Loucy (cell line): Measurements from ENCODE around the gene POP4.
A peak's percentile ranks its signal among the peaks of the same experiment; 100 is the strongest.
"Not testable (repeated sequence)": the region's sequence is repeated elsewhere in the genome, so short reads cannot be mapped to it uniquely, and the experiment has no call there.

ENCODE experiments used
- H2AFZ ChIP-seq: fragments of 200-600 bp; sonication (generic); 2 replicates; pipeline ENCODE4 v1.6.0; 2016; ENCODE audit warnings: antibody characterized with exemption, mild to moderate bottlenecking, low read length, moderate library complexity
- H3F3A ChIP-seq: fragments of 200-600 bp; 2 replicates; pipeline ENCODE4 v1.6.0; 2016; ENCODE audit warnings: antibody characterized with exemption, low read depth, mild to moderate bottlenecking
- H3K27me3 ChIP-seq: fragments of 200-600 bp; sonication (generic); 2 replicates; pipeline ENCODE4 v1.6.1; 2014; ENCODE audit warnings: low read length, mild to moderate bottlenecking; ENCODE audit not compliant: insufficient read depth, poor library complexity, severe bottlenecking
- H3K36me3 ChIP-seq: fragments of 200-600 bp; sonication (generic); 2 replicates; pipeline ENCODE4 v1.6.1; 2016; ENCODE audit warnings: low read length; ENCODE audit not compliant: insufficient read depth
- H3K4me1 ChIP-seq: fragments of 200-600 bp; sonication (generic); 2 replicates; pipeline ENCODE4 v1.5.1; 2014; ENCODE audit warnings: low read length, mild to moderate bottlenecking; ENCODE audit not compliant: insufficient read depth, poor library complexity, severe bottlenecking
- H3K4me2 ChIP-seq: fragments of 200-600 bp; sonication (generic); 2 replicates; pipeline ENCODE4 v1.6.0; 2014; ENCODE audit warnings: antibody characterized with exemption, low read length, low read depth, mild to moderate bottlenecking; ENCODE audit not compliant: poor library complexity, severe bottlenecking
- H3K4me3 ChIP-seq: fragments of 200-600 bp; sonication (generic); 2 replicates; pipeline ENCODE4 v1.5.1; 2014; ENCODE audit warnings: low read length, mild to moderate bottlenecking, mixed read lengths; ENCODE audit not compliant: poor library complexity, severe bottlenecking
- H3K79me2 ChIP-seq: fragments of 200-600 bp; sonication (generic); 2 replicates; pipeline ENCODE4 v1.6.1; 2014; ENCODE audit warnings: low read length; ENCODE audit not compliant: insufficient read depth
- H3K9ac ChIP-seq: fragments of 200-600 bp; sonication (generic); 2 replicates; pipeline ENCODE4 v1.6.0; 2014; ENCODE audit warnings: mild to moderate bottlenecking, low read depth, low read length, moderate library complexity; ENCODE audit not compliant: poor library complexity, severe bottlenecking
- H3K9me2 ChIP-seq: fragments of 200-600 bp; sonication (generic); replicated peaks from 2 replicates; pipeline ENCODE4 v1.6.1; 2016; ENCODE audit warnings: low read depth, low read length, mixed read lengths
- H3K9me3 ChIP-seq: fragments of 200-600 bp; sonication (generic); 2 replicates; pipeline ENCODE4 v1.6.1; 2014; ENCODE audit warnings: mild to moderate bottlenecking, antibody characterized with exemption, low read length, low read depth; ENCODE audit not compliant: insufficient read depth
- H4K20me1 ChIP-seq: fragments of 200-600 bp; sonication (generic); 2 replicates; pipeline ENCODE4 v1.6.0; 2014; ENCODE audit warnings: antibody characterized with exemption, low read length, mild to moderate bottlenecking; ENCODE audit not compliant: insufficient read depth, poor library complexity, severe bottlenecking
- EZH2phosphoT487 ChIP-seq: fragments of 200-600 bp; IDR thresholded peaks from 2 replicates; pipeline ENCODE4 v1.6.1; 2018; ENCODE audit warnings: antibody characterized with exemption, mild to moderate bottlenecking, moderate library complexity, borderline replicate concordance
- TF ChIP-seq, protein P1 (sequence below): fragments of 200-600 bp; sonication (generic); conservative IDR thresholded peaks from 2 replicates; pipeline ENCODE4 v1.5.1; 2014; ENCODE audit warnings: mild to moderate bottlenecking, antibody characterized with exemption, low read length

POP4 gene, protein sequence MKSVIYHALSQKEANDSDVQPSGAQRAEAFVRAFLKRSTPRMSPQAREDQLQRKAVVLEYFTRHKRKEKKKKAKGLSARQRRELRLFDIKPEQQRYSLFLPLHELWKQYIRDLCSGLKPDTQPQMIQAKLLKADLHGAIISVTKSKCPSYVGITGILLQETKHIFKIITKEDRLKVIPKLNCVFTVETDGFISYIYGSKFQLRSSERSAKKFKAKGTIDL

DNA sequence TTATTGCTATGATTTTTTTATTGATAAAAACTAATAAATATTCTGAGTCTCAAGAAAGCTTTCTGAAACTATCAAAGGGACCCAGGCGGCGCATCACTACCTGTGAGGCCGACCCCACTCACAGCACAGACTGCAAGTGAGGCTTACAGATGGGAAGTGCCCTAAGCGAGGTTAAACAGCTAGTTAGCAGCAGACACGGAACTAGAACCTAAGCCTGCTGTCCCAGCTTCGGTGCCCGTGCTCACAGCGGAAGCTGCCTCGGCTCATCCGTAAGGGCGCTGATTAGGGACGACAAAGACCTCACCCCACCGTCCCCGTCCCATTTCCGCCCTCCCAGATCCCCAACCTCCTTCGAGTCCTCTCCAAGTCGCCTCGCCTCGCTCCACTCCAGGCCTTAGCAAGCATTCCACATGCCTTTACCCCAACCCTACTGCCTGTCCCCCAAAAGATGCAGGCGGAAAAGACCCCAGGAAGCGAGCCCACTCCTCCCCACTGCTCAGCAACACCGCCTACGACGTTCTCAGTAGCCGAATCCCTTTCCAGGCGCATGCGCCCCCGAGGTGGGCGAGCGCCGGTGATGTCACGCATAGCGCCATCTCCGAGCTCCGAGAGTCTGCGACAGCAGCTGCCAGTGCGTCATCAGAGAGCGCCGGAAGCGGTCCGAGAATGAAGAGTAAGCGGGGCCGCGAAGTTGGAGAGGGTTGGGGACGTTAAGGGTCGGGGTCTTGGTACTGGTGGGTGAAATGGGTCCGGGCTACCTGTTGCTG, at the start of gene POP4:
TSS of gene POP4 (plus strand) at position 631 of the 767 bp plus-strand sequence. CDS start at position 667, 36 bp downstream.
- Histone ChIP-seq H3K9ac (peak within 1 kb of the TSS; percentile 88), H3K4me1 (peaks cover 9% of the 10 kb centered on the region), H3K27me3 (no peaks in the 10 kb centered on the region), H3K4me3 (peak within 1 kb of the TSS; percentile 89), H3K79me2 (peaks cover 27% of the 10 kb centered on the region), H3F3A (no peaks in the 10 kb centered on the region), H2AFZ (peak within 1 kb of the TSS; percentile 88), H3K9me3 (no peaks in the 10 kb centered on the region), H3K9me2 (no peaks in the 10 kb centered on the region), H3K4me2 (peak within 1 kb of the TSS; percentile 95), H3K36me3 (no peaks in the 10 kb centered on the region), H4K20me1 (no peaks in the 10 kb centered on the region)
- no peak for TF ChIP-seq EZH2phosphoT487
- TF ChIP-seq, protein P1, sequence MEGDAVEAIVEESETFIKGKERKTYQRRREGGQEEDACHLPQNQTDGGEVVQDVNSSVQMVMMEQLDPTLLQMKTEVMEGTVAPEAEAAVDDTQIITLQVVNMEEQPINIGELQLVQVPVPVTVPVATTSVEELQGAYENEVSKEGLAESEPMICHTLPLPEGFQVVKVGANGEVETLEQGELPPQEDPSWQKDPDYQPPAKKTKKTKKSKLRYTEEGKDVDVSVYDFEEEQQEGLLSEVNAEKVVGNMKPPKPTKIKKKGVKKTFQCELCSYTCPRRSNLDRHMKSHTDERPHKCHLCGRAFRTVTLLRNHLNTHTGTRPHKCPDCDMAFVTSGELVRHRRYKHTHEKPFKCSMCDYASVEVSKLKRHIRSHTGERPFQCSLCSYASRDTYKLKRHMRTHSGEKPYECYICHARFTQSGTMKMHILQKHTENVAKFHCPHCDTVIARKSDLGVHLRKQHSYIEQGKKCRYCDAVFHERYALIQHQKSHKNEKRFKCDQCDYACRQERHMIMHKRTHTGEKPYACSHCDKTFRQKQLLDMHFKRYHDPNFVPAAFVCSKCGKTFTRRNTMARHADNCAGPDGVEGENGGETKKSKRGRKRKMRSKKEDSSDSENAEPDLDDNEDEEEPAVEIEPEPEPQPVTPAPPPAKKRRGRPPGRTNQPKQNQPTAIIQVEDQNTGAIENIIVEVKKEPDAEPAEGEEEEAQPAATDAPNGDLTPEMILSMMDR = no peak

DNA sequence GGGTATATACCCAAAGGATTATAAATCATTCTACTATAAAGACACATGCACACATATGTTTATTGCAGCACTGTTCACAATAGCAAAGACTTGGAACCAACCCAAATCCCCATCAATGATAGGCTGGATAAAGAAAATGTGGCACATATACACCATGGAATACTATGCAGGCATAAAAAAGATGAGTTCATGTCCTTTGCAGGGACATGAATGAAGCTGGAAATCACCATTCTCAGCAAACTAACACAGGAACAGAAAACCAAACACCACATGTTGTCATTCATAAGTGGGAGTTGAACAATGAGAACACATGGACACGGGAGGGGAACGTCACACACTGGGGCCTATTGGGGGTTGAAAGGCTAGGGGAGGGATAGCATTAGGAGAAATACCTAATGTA, 47.0 kb upstream of the POP4 start:
- not testable (repeated sequence) for H3K4me3 ChIP-seq, H3F3A ChIP-seq, H3K36me3 ChIP-seq, H3K4me1 ChIP-seq, H3K9me3 ChIP-seq, H4K20me1 ChIP-seq, H3K9ac ChIP-seq, H2AFZ ChIP-seq, H3K9me2 ChIP-seq, H3K4me2 ChIP-seq, H3K27me3 ChIP-seq, H3K79me2 ChIP-seq

DNA sequence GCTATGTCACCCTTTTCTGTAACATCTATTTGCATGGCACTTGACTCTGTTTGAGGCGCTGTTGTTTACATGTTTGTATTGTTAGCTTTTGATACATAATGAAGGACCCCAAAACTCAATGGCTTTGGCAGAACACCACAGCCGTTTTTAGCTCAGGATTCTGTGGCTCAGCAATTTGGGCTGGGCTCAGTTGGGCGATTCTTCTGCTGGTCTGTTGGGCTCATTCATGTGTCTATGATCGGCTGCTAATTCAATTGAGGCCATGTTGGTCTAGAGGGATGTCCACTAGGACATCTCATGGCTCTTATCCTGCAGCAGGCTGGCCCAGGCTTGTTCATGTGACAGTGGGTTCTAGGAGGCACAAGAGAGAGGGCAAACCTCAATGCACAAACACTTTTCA, 46.3 kb upstream of the POP4 start:
- H2AFZ ChIP-seq = no peak overlapping the region
- H3K9me2 ChIP-seq = no peaks in the 10 kb centered on the region
- H4K20me1 ChIP-seq = no peaks in the 10 kb centered on the region
- H3F3A ChIP-seq = no peaks in the 10 kb centered on the region
- H3K79me2 ChIP-seq = no peaks in the 10 kb centered on the region
- H3K4me3 ChIP-seq = no peak overlapping the region
- no peaks in the 10 kb centered on the region; the same call in 1 of the 2 replicates for H3K9me3 ChIP-seq
- TF ChIP-seq, protein P1 = no peak
- TF ChIP-seq EZH2phosphoT487 = no peak
- no peaks in the 10 kb centered on the region for H3K4me1 ChIP-seq
- no peak overlapping the region for H3K9ac ChIP-seq
- H3K4me2 ChIP-seq = no peak overlapping the region
- H3K36me3 ChIP-seq = no peaks in the 10 kb centered on the region
- H3K27me3 ChIP-seq = no peaks in the 10 kb centered on the region
